HCT116 (cell line): Measurements from ENCODE around the gene MTFR2. TPM values are rescaled to one million over a fixed set of nuclear protein-coding genes. Genes with fewer than 3 reads are reported as not detected.

Experiments used
- ATAC-seq: fragments of 200-7000 bp; cut with Tn5 transposase; 2 replicates; pipeline ENCODE4 v1.9.1; 2020; ENCODE audit warnings: mild to moderate bottlenecking, moderate library complexity
- BruUV-seq: library from RNA; stranded (reverse); fragments of 400-500 nt; replicated peaks from 2 replicates; lab custom pipeline; 2021; lab: Mats Ljungman, UMichigan
- CTCF ChIA-PET: fragments of 300-600 bp; sonication (Branson Sonifier 250); formaldehyde crosslinking; loops from one replicate; lab custom pipeline; 2021; ENCODE audit warnings: antibody characterized with exemption; lab: Charles Lee
- POLR2A ChIA-PET: fragments of 300-600, 350-600 bp; sonication (Branson Sonifier 250); formaldehyde crosslinking; loops from one replicate; lab custom pipeline; 2021; ENCODE audit warnings: antibody characterized with exemption; lab: Charles Lee
- RAD21 ChIA-PET, 2 experiments: fragments of 300-600 bp; sonication (Branson Sonifier 250); formaldehyde crosslinking; loops; one replicate each; lab custom pipeline; 2023; ENCODE audit warnings: low total read pairs in 2 of 2; ENCODE audit not compliant: uncharacterized antibody in 2 of 2, unreplicated experiment in 2 of 2, low non-redundant PET in 1 of 2; lab: Charles Lee
- DNase-seq: peaks from one replicate; pipeline ENCODE4 v3.0.0-alpha.2; 2010; ENCODE audit warnings: low read depth, low spot score
- H2AFZ ChIP-seq: fragments of 200-600 bp; shearing (Covaris generic), sonication (generic); 2 replicates; pipeline ENCODE4 v1.6.1; 2017; ENCODE audit warnings: low read depth, mixed run types, mixed read lengths, antibody characterized with exemption, low read length; ENCODE audit not compliant: poor library complexity, severe bottlenecking
- H3K27ac ChIP-seq: 2 replicates; pipeline ENCODE4 v1.5.1; 2012; ENCODE audit warnings: low read depth, low read length
- H3K27me3 ChIP-seq: fragments of 200-600 bp; sonication (generic); 2 replicates; pipeline ENCODE4 v1.6.1; 2016; ENCODE audit warnings: mixed run types, low read length, mixed read lengths; ENCODE audit not compliant: insufficient read depth
- H3K36me3 ChIP-seq, 2 experiments: fragments of 200-500 bp in 1 of 2; fragments of 200-600 bp in 1 of 2; sonication (Bioruptor generic) in 1 of 2; sonication (generic) in 1 of 2; 2 replicates each; pipeline versions ENCODE4 v1.5.1 to v1.6.1; 2014 to 2016; ENCODE audit warnings: low read length in 2 of 2, inconsistent platforms in 1 of 2, mixed read lengths in 1 of 2, mixed run types in 1 of 2; ENCODE audit not compliant: insufficient read depth in 2 of 2, control insufficient read depth in 1 of 2
- H3K4me1 ChIP-seq, 2 experiments: fragments of 200-600 bp in 1 of 2; sonication (generic) in 1 of 2; 2 replicates each; pipeline versions ENCODE4 v1.5.1 to v1.6.1; 2012 to 2017; ENCODE audit warnings: low read length in 2 of 2, inconsistent platforms in 1 of 2, mild to moderate bottlenecking in 1 of 2, mixed read lengths in 1 of 2, mixed run types in 1 of 2, moderate library complexity in 1 of 2; ENCODE audit not compliant: insufficient read depth in 2 of 2, control insufficient read depth in 1 of 2
- H3K4me2 ChIP-seq: fragments of 200-600 bp; sonication (generic); 2 replicates; pipeline ENCODE4 v1.6.1; 2017; ENCODE audit warnings: mixed run types, low read length, mixed read lengths
- H3K4me3 ChIP-seq, 2 experiments: fragments of 200-600 bp in 1 of 2; sonication (generic) in 1 of 2; replicated peaks in 1 of 2; 2 replicates each; pipeline ENCODE4 v1.5.1; 2011 to 2016; ENCODE audit warnings: low read length in 2 of 2, control low read depth in 1 of 2, low read depth in 1 of 2, mild to moderate bottlenecking in 1 of 2, mixed read lengths in 1 of 2, mixed run types in 1 of 2
- H3K79me2 ChIP-seq: fragments of 200-600 bp; sonication (generic); 2 replicates; pipeline ENCODE4 v1.6.1; 2017; ENCODE audit warnings: mild to moderate bottlenecking, mixed run types, low read length, moderate library complexity, mixed read lengths; ENCODE audit not compliant: insufficient read depth
- H3K9ac ChIP-seq: fragments of 200-600 bp; sonication (generic); 2 replicates; pipeline ENCODE4 v1.6.1; 2016; ENCODE audit warnings: low read length, mixed read lengths
- H3K9me2 ChIP-seq: fragments of 200-600 bp; sonication (generic), shearing (Covaris generic); 2 replicates; pipeline ENCODE4 v1.6.1; 2017; ENCODE audit warnings: mixed run types, mild to moderate bottlenecking, moderate library complexity; ENCODE audit not compliant: insufficient read depth
- H3K9me3 ChIP-seq, 2 experiments: fragments of 200-500 bp in 1 of 2; fragments of 200-600 bp in 1 of 2; sonication (Bioruptor generic) in 1 of 2; sonication (generic) in 1 of 2; 2 replicates each; pipeline ENCODE4 v1.6.1; 2014 to 2017; ENCODE audit warnings: low read length in 2 of 2, mixed read lengths in 2 of 2, inconsistent platforms in 1 of 2, low read depth in 1 of 2, mild to moderate bottlenecking in 1 of 2, mixed run types in 1 of 2, moderate library complexity in 1 of 2; ENCODE audit not compliant: control insufficient read depth in 1 of 2, insufficient read depth in 1 of 2
- H4K20me1 ChIP-seq: fragments of 200-600 bp; sonication (generic), shearing (Covaris generic); 2 replicates; pipeline ENCODE4 v1.6.1; 2017; ENCODE audit warnings: mixed run types, mild to moderate bottlenecking, moderate library complexity; ENCODE audit not compliant: insufficient read depth
- CBX3 ChIP-seq: IDR thresholded peaks from 2 replicates; pipeline ENCODE4 v1.6.1; 2012; ENCODE audit warnings: low read depth
- CEBPB ChIP-seq: IDR thresholded peaks from 2 replicates; pipeline ENCODE4 v1.6.1; 2012; ENCODE audit warnings: low read depth
- CTCF ChIP-seq, 3 experiments: fragments of 200-600 bp in 1 of 3; sonication (generic) in 1 of 3; IDR thresholded peaks in 2 of 3; conservative IDR thresholded peaks in 1 of 3; 2 replicates each; pipeline ENCODE4 v1.5.1; 2012 to 2017; ENCODE audit warnings: low read depth in 2 of 3, low read length in 2 of 3, antibody characterized with exemption in 1 of 3, borderline replicate concordance in 1 of 3, control low read depth in 1 of 3, mild to moderate bottlenecking in 1 of 3, mixed read lengths in 1 of 3, mixed run types in 1 of 3, moderate library complexity in 1 of 3; ENCODE audit not compliant: insufficient read depth in 1 of 3
- ELF1 ChIP-seq: IDR thresholded peaks from 2 replicates; pipeline ENCODE4 v1.6.1; 2012; ENCODE audit warnings: low read depth, borderline replicate concordance
- EZH2phosphoT487 ChIP-seq: fragments of 200-600 bp; IDR thresholded peaks from 2 replicates; pipeline ENCODE4 v1.6.1; 2018; ENCODE audit warnings: antibody characterized with exemption, borderline replicate concordance
- POLR2AphosphoS5 ChIP-seq: IDR thresholded peaks from 2 replicates; pipeline ENCODE4 v1.6.1; 2011; ENCODE audit warnings: mild to moderate bottlenecking, low read depth, low read length, moderate library complexity
- RAD21 ChIP-seq: IDR thresholded peaks from 2 replicates; pipeline ENCODE4 v1.6.1; 2012; ENCODE audit warnings: low read depth, mild to moderate bottlenecking
- SIN3A ChIP-seq: IDR thresholded peaks from 2 replicates; pipeline ENCODE4 v1.6.1; 2012; ENCODE audit warnings: low read depth
- SRF ChIP-seq: IDR thresholded peaks from 2 replicates; pipeline ENCODE4 v1.6.1; 2012; ENCODE audit warnings: low read depth
- ZFX ChIP-seq: fragments of 450-650 bp; IDR thresholded peaks from 2 replicates; pipeline ENCODE4 v1.6.1; 2017
- intact Hi-C: fragments of 100-400 bp; cut with micrococcal nuclease; formaldehyde crosslinking; loops from 2 replicates; pipeline ENCODE4 v1.10.0; 2022
- total RNA-seq: library from RNA; stranded (reverse); gene quantifications from one replicate; pipeline ENCODE4 v1.2.1, GENCODE V29; 2021; ENCODE audit not compliant: unreplicated experiment
- TF ChIP-seq, protein P1 (sequence below): IDR thresholded peaks from 2 replicates; pipeline ENCODE4 v1.6.1; 2012

The MTFR2 gene
- total RNA-seq, 1 experiment from 2014 or later, result 13.2 TPM

DNA sequence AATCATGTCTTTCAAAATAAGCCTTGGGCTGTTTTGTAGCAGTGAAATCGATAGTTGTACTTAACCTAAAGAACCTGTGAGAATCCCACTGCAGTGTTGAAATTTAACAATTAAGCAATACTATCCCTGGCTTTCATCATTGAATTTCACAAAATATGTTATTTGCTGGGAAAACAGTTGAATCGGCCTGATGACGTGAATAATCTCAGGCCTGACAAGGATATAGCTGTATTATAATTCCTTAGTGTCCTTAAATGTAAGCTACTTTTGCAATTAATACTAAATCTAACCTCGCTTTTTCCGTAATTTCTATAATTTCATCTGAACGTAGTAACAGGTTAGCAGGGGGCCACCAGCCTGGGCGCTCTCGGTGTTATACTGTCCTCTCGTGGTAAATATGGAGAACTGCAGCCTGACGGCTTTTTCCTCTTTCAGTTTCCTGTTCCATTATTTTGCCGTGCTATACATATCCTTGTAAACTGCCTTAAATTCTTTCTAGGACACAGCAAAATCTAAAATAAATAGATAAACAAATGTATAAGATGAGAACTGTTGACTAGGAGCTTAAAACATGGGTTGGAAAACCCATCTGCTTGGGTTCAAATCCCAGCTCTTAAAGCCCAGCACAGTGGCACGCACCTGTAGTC lies 24.0 kb downstream of the MTFR2 start:
- Histone ChIP-seq H3K27me3 (no peaks in the 10 kb centered on the region), H3K27ac (no peak overlapping the region), H3K9me3 (no peaks in the 10 kb centered on the region), H3K9ac (no peak overlapping the region), H2AFZ (peak overlapping the region; percentile 94), H3K9me2 (no peaks in the 10 kb centered on the region), H3K4me2 (peak overlapping the region; percentile 58), H3K36me3 (no peaks in the 10 kb centered on the region; a peak in 1 of 4 replicates), H3K4me1 (peaks cover 0 to 7% of the 10 kb centered on the region in 2 experiments; a peak in 1 of 4 replicates), H3K79me2 (no peaks in the 10 kb centered on the region)
- ChIA-PET POLR2A (no interaction called here), CTCF (interaction anchor here (1.0 to 1.5 kb wide), 12 partner anchors 91 to 775 kb away, joined by 3 to 21 read pairs (median 4); no protein-coding TSS in a partner anchor), RAD21 (interaction anchor here in 1 of 2 experiments (1.0 kb wide), 1 partner anchor 316 kb away, joined by 3 read pairs; no protein-coding TSS in a partner anchor)
- DNase-seq, result peak; percentile 36
- no TSS peak for BruUV-seq
- intact Hi-C loops, result loop anchor here (1.0 to 10.0 kb wide), 7 partner anchors 194 to 775 kb away; no protein-coding TSS in a partner anchor
- ATAC-seq, result peak; percentile 89
- no peak for TF ChIP-seq SRF
- no peak for TF ChIP-seq ELF1
- TF ChIP-seq EZH2phosphoT487, result no peak
- peak; percentile 93 to 100 (median 99) for TF ChIP-seq CTCF (IDR thresholded peaks at IDR 0.05 in 2 of 3, conservative IDR thresholded peaks at IDR 0.05 in 1 of 3; ENCODE audit: borderline replicate concordance in 1 of 3, insufficient read depth in 1 of 3, low read depth in 2 of 3, low read length in 2 of 3)
- TF ChIP-seq CBX3, result no peak
- TF ChIP-seq, protein P1, sequence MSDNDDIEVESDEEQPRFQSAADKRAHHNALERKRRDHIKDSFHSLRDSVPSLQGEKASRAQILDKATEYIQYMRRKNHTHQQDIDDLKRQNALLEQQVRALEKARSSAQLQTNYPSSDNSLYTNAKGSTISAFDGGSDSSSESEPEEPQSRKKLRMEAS, result no peak
- no peak for TF ChIP-seq SIN3A
- TF ChIP-seq CEBPB, result peak; percentile 82; the same call in 1 of the 2 replicates
- peak; percentile 99 for TF ChIP-seq RAD21
- TF ChIP-seq POLR2AphosphoS5, result no peak
- no peak for TF ChIP-seq ZFX
- TF ChIP-seq, all 23 proteins: peak for 3
- no peaks in the 10 kb centered on the region for H4K20me1 ChIP-seq
- H3K4me3 ChIP-seq, result peak overlapping the region in 1 of 2 experiments; percentile 23; a peak in 1 of 4 replicates
